Brain microvascular endothelial cell (primary cell): ENCODE results near the gene ITIH1.

Experiments
- DNase-seq: peaks from one replicate; pipeline ENCODE4 v3.0.0-alpha.2; 2020
- H3K27ac ChIP-seq: fragments of 250-450 bp; sonication (Bioruptor Pico); 2 replicates; pipeline ENCODE4 v1.5.1; 2020; ENCODE audit warnings: mild to moderate bottlenecking, moderate library complexity
- H3K27me3 ChIP-seq: fragments of 250-450 bp; sonication (Bioruptor Pico); replicated peaks from 2 replicates; pipeline ENCODE4 v1.5.1; 2020; ENCODE audit warnings: mild to moderate bottlenecking
- H3K36me3 ChIP-seq: fragments of 250-450 bp; sonication (Bioruptor Pico); replicated peaks from 2 replicates; pipeline ENCODE4 v1.5.1; 2020; ENCODE audit warnings: mild to moderate bottlenecking
- H3K4me3 ChIP-seq: 2 replicates; pipeline ENCODE4 v1.5.1; 2011; ENCODE audit warnings: low read depth, mild to moderate bottlenecking, control low read depth, low read length, moderate library complexity
- in situ Hi-C: cut with HindIII; loops from 2 replicates; pipeline ENCODE4 v1.10.0; 2017; ENCODE audit warnings: low sequenced_read_pairs, low pct_ligation_motif_present
- TF ChIP-seq, protein P1 (sequence below): IDR thresholded peaks from 2 replicates; pipeline ENCODE4 v1.5.1; 2011; ENCODE audit warnings: low read depth, mild to moderate bottlenecking, moderate library complexity, low read length, control low read depth, inconsistent platforms; ENCODE audit errors: missing control alignments

The ITIH1 gene

DNA sequence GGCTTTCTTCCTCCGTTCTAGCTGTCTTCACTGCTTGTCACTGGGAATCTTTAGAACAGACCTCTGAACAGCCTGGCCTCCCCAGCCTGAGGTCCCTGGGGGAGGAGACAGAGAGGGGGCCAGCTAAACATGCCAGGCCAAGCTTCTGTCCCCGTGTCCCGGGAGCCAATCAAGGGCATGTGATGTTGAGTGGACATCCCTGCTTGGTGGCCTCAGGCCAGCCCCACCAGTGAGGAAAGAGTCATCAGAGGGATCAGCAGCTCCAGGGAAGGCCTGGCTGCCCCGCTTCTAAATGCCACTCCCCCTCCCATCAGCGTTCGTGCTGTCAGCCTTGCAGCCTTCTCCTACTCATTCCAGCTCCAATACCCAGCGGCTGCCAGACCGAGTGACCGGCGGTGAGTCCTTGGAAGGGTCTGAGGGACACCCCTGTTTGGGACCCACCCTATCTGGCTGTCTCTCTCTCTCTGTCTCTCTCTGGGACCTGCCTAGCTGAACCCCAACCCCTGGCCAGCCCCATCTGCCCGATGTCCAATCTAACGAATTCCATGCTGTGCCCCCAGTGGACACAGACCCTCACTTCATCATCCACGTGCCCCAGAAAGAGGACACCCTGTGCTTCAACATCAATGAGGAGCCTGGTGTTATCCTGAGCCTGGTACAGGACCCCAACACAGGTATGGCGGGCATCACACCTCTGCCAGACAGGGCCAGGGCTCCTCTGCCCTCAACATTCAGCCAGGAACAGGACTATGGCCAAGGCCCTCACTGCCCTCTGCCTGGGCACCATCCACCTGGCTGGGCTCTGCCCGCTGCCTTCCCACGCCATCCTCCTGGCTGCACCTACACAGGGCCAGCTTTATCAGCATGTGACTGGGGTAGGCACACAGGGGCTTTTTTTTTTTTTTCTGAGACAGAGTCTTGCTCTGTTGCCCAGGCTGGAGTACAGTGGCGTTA lies 10.6 kb downstream of the ITIH1 start:
- TF ChIP-seq, protein P1, sequence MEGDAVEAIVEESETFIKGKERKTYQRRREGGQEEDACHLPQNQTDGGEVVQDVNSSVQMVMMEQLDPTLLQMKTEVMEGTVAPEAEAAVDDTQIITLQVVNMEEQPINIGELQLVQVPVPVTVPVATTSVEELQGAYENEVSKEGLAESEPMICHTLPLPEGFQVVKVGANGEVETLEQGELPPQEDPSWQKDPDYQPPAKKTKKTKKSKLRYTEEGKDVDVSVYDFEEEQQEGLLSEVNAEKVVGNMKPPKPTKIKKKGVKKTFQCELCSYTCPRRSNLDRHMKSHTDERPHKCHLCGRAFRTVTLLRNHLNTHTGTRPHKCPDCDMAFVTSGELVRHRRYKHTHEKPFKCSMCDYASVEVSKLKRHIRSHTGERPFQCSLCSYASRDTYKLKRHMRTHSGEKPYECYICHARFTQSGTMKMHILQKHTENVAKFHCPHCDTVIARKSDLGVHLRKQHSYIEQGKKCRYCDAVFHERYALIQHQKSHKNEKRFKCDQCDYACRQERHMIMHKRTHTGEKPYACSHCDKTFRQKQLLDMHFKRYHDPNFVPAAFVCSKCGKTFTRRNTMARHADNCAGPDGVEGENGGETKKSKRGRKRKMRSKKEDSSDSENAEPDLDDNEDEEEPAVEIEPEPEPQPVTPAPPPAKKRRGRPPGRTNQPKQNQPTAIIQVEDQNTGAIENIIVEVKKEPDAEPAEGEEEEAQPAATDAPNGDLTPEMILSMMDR: peak; percentile 16
- no peak overlapping the region for H3K4me3 ChIP-seq
- H3K27ac ChIP-seq: no peak overlapping the region
- H3K27me3 ChIP-seq: no peaks in the 10 kb centered on the region
- in situ Hi-C loops: no loop called here
- no peak for DNase-seq
- no peaks in the 10 kb centered on the region for H3K36me3 ChIP-seq

DNA sequence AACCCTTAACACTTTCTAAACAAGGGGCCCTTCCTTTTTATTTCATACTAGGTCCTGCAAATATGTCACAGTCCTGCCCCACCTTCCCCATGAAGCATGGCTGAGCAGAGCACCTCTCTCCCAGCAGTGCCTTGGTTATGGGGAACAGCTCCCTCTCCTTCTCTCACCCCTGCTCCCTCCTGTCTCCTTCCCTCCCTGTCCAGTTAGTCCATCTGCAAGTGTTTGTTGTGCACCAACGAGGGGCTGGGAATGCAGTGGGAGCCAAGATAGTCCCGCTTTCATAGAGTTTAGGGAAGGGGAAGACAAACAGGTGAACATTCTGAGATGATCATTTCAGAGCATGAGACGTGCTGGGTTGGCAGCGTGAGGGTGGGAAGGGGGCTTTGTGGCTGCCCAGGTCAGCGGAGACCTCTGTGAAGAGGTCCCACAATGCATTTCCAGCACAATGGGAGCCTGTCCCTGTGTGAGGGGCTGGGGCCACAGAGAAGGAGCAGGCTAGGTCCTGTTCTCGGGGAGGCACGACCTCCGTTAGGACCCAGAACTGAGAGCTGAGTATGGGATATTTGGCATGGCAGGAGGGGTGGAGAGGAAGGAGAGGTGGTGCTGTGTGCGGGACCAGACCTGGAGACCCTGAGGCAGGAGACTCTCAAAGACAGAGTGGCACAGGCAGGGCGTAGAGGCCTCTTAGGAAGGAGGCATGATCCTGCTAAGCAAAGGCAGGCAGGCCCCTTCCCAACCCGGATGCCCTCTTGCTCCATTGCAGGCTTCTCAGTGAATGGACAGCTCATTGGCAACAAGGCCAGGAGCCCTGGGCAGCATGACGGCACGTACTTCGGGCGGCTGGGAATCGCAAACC lies 11.7 kb downstream of the ITIH1 start:
- TF ChIP-seq, protein P1: no peak
- in situ Hi-C loops: no loop called here
- no peak overlapping the region for H3K27ac ChIP-seq
- no peak overlapping the region for H3K4me3 ChIP-seq
- no peaks in the 10 kb centered on the region for H3K27me3 ChIP-seq
- no peaks in the 10 kb centered on the region for H3K36me3 ChIP-seq
- no peak for DNase-seq

DNA sequence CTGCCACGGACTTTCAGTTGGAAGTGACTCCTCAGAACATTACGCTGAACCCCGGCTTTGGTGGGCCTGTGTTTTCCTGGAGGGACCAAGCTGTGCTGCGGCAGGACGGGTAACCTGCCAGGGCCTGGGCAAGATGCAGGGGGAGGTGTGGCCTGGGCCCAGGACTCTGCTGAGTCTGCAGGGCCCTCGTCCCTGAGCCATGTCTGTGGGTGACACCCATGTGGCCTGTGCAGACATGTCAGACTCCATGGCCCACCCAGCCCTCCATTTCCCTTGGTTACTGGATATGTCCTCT lies 12.3 kb downstream of the ITIH1 start:
- TF ChIP-seq, protein P1: no peak
- in situ Hi-C loops: no loop called here
- DNase-seq: no peak
- no peak overlapping the region for H3K27ac ChIP-seq
- no peak overlapping the region for H3K4me3 ChIP-seq
- H3K27me3 ChIP-seq: no peaks in the 10 kb centered on the region
- no peaks in the 10 kb centered on the region for H3K36me3 ChIP-seq

DNA sequence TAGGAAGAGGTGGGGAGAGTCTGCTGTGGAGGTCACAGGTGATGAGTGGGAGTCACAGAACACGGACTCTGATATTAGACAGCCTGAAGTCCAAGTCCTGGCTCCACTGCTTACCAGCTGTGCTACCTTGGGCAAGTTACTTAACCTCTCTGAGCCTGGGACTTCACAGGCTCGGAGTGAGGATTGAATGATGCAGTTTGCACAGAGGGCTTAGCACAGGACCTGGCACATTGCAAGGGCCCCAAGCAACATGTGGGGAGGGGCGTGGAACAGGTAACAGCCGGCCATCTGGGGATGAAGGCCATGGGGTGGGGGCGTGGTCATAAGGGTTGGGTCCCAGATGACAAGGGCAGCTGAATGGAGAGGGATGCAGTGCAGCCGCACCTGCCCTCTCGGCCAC lies 12.9 kb downstream of the ITIH1 start:
- in situ Hi-C loops: no loop called here
- Histone ChIP-seq H3K4me3 (no peak overlapping the region), H3K27ac (no peak overlapping the region), H3K36me3 (no peaks in the 10 kb centered on the region), H3K27me3 (no peaks in the 10 kb centered on the region)
- TF ChIP-seq, protein P1: no peak
- DNase-seq: no peak

DNA sequence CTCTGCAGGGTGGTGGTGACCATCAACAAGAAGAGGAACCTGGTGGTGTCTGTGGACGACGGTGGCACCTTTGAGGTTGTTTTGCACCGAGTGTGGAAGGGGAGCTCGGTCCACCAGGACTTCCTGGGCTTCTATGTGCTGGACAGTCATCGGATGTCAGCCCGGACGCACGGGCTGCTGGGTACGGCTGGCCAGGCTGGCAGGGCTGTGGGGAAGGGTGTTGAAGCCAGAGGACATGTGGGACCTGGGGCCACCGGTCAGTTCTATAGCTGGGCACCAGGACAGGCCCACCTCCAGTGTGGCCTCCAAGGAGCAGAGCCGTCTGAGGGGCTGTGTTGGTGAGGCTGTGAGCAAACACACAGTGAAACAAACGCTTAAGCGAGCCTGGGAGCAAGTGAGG lies 13.3 kb downstream of the ITIH1 start:
- no peak for DNase-seq
- TF ChIP-seq, protein P1: no peak
- Histone ChIP-seq H3K36me3 (no peaks in the 10 kb centered on the region), H3K27ac (no peak overlapping the region), H3K27me3 (no peaks in the 10 kb centered on the region), H3K4me3 (no peak overlapping the region)
- in situ Hi-C loops: no loop called here
